Loucy (cell line): ENCODE measurements around the gene POLR3B.
"Not testable (repeated sequence)": the region's sequence is repeated elsewhere in the genome, so short reads cannot be mapped to it uniquely, and the experiment has no call there.

Source experiments
- H2AFZ ChIP-seq: fragments of 200-600 bp; sonication (generic); 2 replicates; pipeline ENCODE4 v1.6.0; 2016; ENCODE audit warnings: antibody characterized with exemption, mild to moderate bottlenecking, low read length, moderate library complexity
- H3F3A ChIP-seq: fragments of 200-600 bp; 2 replicates; pipeline ENCODE4 v1.6.0; 2016; ENCODE audit warnings: antibody characterized with exemption, low read depth, mild to moderate bottlenecking
- H3K27me3 ChIP-seq: fragments of 200-600 bp; sonication (generic); 2 replicates; pipeline ENCODE4 v1.6.1; 2014; ENCODE audit warnings: low read length, mild to moderate bottlenecking; ENCODE audit not compliant: insufficient read depth, poor library complexity, severe bottlenecking
- H3K36me3 ChIP-seq: fragments of 200-600 bp; sonication (generic); 2 replicates; pipeline ENCODE4 v1.6.1; 2016; ENCODE audit warnings: low read length; ENCODE audit not compliant: insufficient read depth
- H3K4me1 ChIP-seq: fragments of 200-600 bp; sonication (generic); 2 replicates; pipeline ENCODE4 v1.5.1; 2014; ENCODE audit warnings: low read length, mild to moderate bottlenecking; ENCODE audit not compliant: insufficient read depth, poor library complexity, severe bottlenecking
- H3K4me2 ChIP-seq: fragments of 200-600 bp; sonication (generic); 2 replicates; pipeline ENCODE4 v1.6.0; 2014; ENCODE audit warnings: antibody characterized with exemption, low read length, low read depth, mild to moderate bottlenecking; ENCODE audit not compliant: poor library complexity, severe bottlenecking
- H3K4me3 ChIP-seq: fragments of 200-600 bp; sonication (generic); 2 replicates; pipeline ENCODE4 v1.5.1; 2014; ENCODE audit warnings: low read length, mild to moderate bottlenecking, mixed read lengths; ENCODE audit not compliant: poor library complexity, severe bottlenecking
- H3K79me2 ChIP-seq: fragments of 200-600 bp; sonication (generic); 2 replicates; pipeline ENCODE4 v1.6.1; 2014; ENCODE audit warnings: low read length; ENCODE audit not compliant: insufficient read depth
- H3K9ac ChIP-seq: fragments of 200-600 bp; sonication (generic); 2 replicates; pipeline ENCODE4 v1.6.0; 2014; ENCODE audit warnings: mild to moderate bottlenecking, low read depth, low read length, moderate library complexity; ENCODE audit not compliant: poor library complexity, severe bottlenecking
- H3K9me2 ChIP-seq: fragments of 200-600 bp; sonication (generic); replicated peaks from 2 replicates; pipeline ENCODE4 v1.6.1; 2016; ENCODE audit warnings: low read depth, low read length, mixed read lengths
- H3K9me3 ChIP-seq: fragments of 200-600 bp; sonication (generic); 2 replicates; pipeline ENCODE4 v1.6.1; 2014; ENCODE audit warnings: mild to moderate bottlenecking, antibody characterized with exemption, low read length, low read depth; ENCODE audit not compliant: insufficient read depth
- H4K20me1 ChIP-seq: fragments of 200-600 bp; sonication (generic); 2 replicates; pipeline ENCODE4 v1.6.0; 2014; ENCODE audit warnings: antibody characterized with exemption, low read length, mild to moderate bottlenecking; ENCODE audit not compliant: insufficient read depth, poor library complexity, severe bottlenecking
- CTCF ChIP-seq: fragments of 200-600 bp; sonication (generic); conservative IDR thresholded peaks from 2 replicates; pipeline ENCODE4 v1.5.1; 2014; ENCODE audit warnings: mild to moderate bottlenecking, antibody characterized with exemption, low read length
- EZH2phosphoT487 ChIP-seq: fragments of 200-600 bp; IDR thresholded peaks from 2 replicates; pipeline ENCODE4 v1.6.1; 2018; ENCODE audit warnings: antibody characterized with exemption, mild to moderate bottlenecking, moderate library complexity, borderline replicate concordance

POLR3B gene

DNA sequence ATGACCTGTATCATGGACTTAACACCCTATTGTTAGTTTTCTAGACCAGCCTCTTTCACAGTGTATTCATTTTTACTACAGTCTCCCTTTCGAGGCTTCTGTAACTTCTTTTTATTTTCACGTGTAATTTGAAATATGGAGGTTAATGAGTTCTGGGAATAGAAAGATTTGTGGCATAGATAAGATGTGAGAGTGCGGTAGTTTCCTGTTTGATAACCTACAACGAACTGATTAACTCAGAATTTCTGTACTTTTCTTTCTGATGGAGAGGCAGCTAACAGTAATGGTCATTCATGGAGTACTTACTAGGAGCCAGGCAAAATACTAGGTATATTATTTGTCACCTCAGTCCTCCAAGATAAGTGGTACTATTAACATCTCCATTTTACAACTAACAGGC, 21.2 kb downstream of the POLR3B start:
- H4K20me1 ChIP-seq: no peaks in the 10 kb centered on the region
- no peak overlapping the region for H2AFZ ChIP-seq
- no peak overlapping the region for H3K9ac ChIP-seq
- no peaks in the 10 kb centered on the region for H3K79me2 ChIP-seq
- peaks cover 51% of the 10 kb centered on the region; the same call in 1 of the 2 replicates for H3K36me3 ChIP-seq
- no peaks in the 10 kb centered on the region for H3K27me3 ChIP-seq
- no peak overlapping the region for H3K4me3 ChIP-seq
- peaks cover 5% of the 10 kb centered on the region; the same call in 1 of the 2 replicates for H3K9me3 ChIP-seq
- no peak for TF ChIP-seq CTCF
- TF ChIP-seq EZH2phosphoT487: no peak
- no peaks in the 10 kb centered on the region for H3K9me2 ChIP-seq
- peaks cover 13% of the 10 kb centered on the region for H3K4me1 ChIP-seq
- 0 out of 2 replicates have a peak, but pooled peaks cover 3% of the 10 kb centered on the region for H3F3A ChIP-seq
- H3K4me2 ChIP-seq: peak overlapping the region; percentile 24

DNA sequence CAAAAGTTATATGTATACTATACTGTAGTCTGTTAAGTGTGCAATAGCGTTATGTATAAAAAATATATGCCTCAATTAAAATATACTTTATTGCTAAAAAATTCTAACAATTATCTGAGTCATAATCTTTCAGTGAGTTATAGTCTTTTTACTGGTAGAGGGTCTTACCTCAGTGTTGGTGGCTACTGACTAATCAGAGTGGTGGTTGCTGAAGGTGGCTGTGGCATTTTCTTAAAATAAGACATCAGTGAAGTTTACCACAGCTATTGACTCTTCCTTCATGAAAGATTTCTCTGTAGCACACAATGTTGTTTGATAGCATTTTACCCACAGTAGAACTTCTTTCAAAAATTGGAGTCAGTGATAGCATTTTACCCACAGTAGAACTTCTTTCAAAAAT, 23.4 kb downstream of the POLR3B start:
- Histone ChIP-seq H3K36me3 (peaks cover 58% of the 10 kb centered on the region; the same call in 1 of the 2 replicates), H3K4me2 (no peak overlapping the region), H3F3A (0 out of 2 replicates have a peak, but pooled peaks cover 3% of the 10 kb centered on the region), H3K79me2 (no peaks in the 10 kb centered on the region), H3K9ac (no peak overlapping the region), H3K4me3 (no peak overlapping the region), H2AFZ (no peak overlapping the region), H3K4me1 (peaks cover 13% of the 10 kb centered on the region), H3K27me3 (no peaks in the 10 kb centered on the region), H3K9me2 (no peaks in the 10 kb centered on the region), H4K20me1 (no peaks in the 10 kb centered on the region), H3K9me3 (0 out of 2 replicates have a peak, but pooled peaks cover 5% of the 10 kb centered on the region)
- no peak for TF ChIP-seq EZH2phosphoT487
- no peak for TF ChIP-seq CTCF

GRCh38 chr12:106381866-106382265, 24.3 kb downstream of the POLR3B start:
- H4K20me1 ChIP-seq, H3K9ac ChIP-seq, H3K4me3 ChIP-seq, H3K79me2 ChIP-seq, H3K9me3 ChIP-seq, H3K4me2 ChIP-seq, H2AFZ ChIP-seq, H3K9me2 ChIP-seq, H3F3A ChIP-seq, H3K27me3 ChIP-seq: not testable (repeated sequence)
- H3K4me1 ChIP-seq: peaks cover 13% of the 10 kb centered on the region
- H3K36me3 ChIP-seq: peaks cover 49% of the 10 kb centered on the region; the same call in 1 of the 2 replicates
